GM19328 (cell line): ENCODE results near the gene POLQ.
"Not testable (repeated sequence)": the region's sequence is repeated elsewhere in the genome, so short reads cannot be mapped to it uniquely, and the experiment has no call there.

Experiments used
- ATAC-seq: cut with Tn5 transposase; IDR thresholded peaks from one replicate; pipeline ENCODE4 v1.9.1; 2021; ENCODE audit warnings: mild to moderate bottlenecking, moderate library complexity; ENCODE audit not compliant: unreplicated experiment

The POLQ gene

GRCh38 chr3:121514496-121514895 lies 31.3 kb downstream of the POLQ start:
- ATAC-seq, result no peak

GRCh38 chr3:121508389-121508788 lies 37.4 kb downstream of the POLQ start:
- no peak for ATAC-seq

- ATAC-seq, result no peak
Measured at GRCh38 chr3:121505256-121505655, 40.5 kb downstream of the POLQ start.

- no peak for ATAC-seq
Measured at GRCh38 chr3:121504618-121505017, 41.2 kb downstream of the POLQ start.

- ATAC-seq, result no peak
Measured at GRCh38 chr3:121496786-121497185, 49.0 kb downstream of the POLQ start.

- no peak for ATAC-seq
Measured at GRCh38 chr3:121493431-121493830, 52.4 kb downstream of the POLQ start.

GRCh38 chr3:121491683-121492320 lies 54.0 kb downstream of the POLQ start:
- no peak for ATAC-seq

- no peak for ATAC-seq
Measured at GRCh38 chr3:121490161-121490560, 55.6 kb downstream of the POLQ start.

GRCh38 chr3:121488628-121489027 lies 57.2 kb downstream of the POLQ start:
- ATAC-seq, result no peak

GRCh38 chr3:121483290-121483689 lies 62.5 kb downstream of the POLQ start:
- no peak for ATAC-seq

GRCh38 chr3:121482660-121483059 lies 63.1 kb downstream of the POLQ start:
- no peak for ATAC-seq

GRCh38 chr3:121481106-121481880 lies 64.5 kb downstream of the POLQ start:
- no peak for ATAC-seq

GRCh38 chr3:121477589-121477988 lies 68.2 kb downstream of the POLQ start:
- no peak for ATAC-seq

GRCh38 chr3:121473001-121473400 lies 72.8 kb downstream of the POLQ start:
- no peak for ATAC-seq

- ATAC-seq, result no peak
Measured at GRCh38 chr3:121467085-121467484, 78.7 kb downstream of the POLQ start.

- ATAC-seq, result no peak
Measured at GRCh38 chr3:121463745-121464144, 82.0 kb downstream of the POLQ start.

GRCh38 chr3:121462565-121462964 lies 83.2 kb downstream of the POLQ start:
- ATAC-seq, result no peak

- not testable (repeated sequence) for ATAC-seq
Measured at GRCh38 chr3:121451752-121452151, 94.0 kb downstream of the POLQ start.

- ATAC-seq, result no peak
Measured at GRCh38 chr3:121443456-121443855, 102.3 kb downstream of the POLQ start.

GRCh38 chr3:121436641-121437040 lies 109.1 kb downstream of the POLQ start:
- ATAC-seq, result no peak

GRCh38 chr3:121436074-121436473 lies 109.7 kb downstream of the POLQ start:
- no peak for ATAC-seq

GRCh38 chr3:121431726-121432517 lies 113.9 kb downstream of the POLQ start:
- peak; percentile 80 for ATAC-seq
